Tibial nerve (tissue), 4 donors: ENCODE data around the gene ZBTB7C. TPM values are rescaled to one million over a fixed set of nuclear protein-coding genes. Genes with fewer than 3 reads are reported as not detected.

ENCODE experiments used
- DNase-seq, 2 donors: peaks; one replicate each; pipeline ENCODE4 v3.0.0-alpha.2; 2019; ENCODE audit warnings: low spot score in 2 of 2
- H3K27ac ChIP-seq, 4 donors: fragments of 200-600 bp; sonication (generic) in 3 of 4; one replicate each; pipeline ENCODE4 v1.5.1; 2017 to 2019; ENCODE audit warnings: mild to moderate bottlenecking in 1 of 4
- H3K27me3 ChIP-seq, 2 donors: fragments of 200-600 bp; sonication (generic) in 1 of 2; one replicate each; pipeline versions ENCODE4 v1.5.1 to v1.6.0; 2017 to 2019
- H3K36me3 ChIP-seq, 3 donors: fragments of 200-600 bp; sonication (generic); one replicate each; pipeline ENCODE4 v1.5.1; 2018 to 2019
- H3K4me1 ChIP-seq, 4 donors: fragments of 200-600 bp; sonication (generic) in 3 of 4; one replicate each; pipeline ENCODE4 v1.5.1; 2017 to 2019
- H3K4me3 ChIP-seq, 4 donors: fragments of 200-600 bp; sonication (generic) in 3 of 4; one replicate each; pipeline ENCODE4 v1.5.1; 2017 to 2019; ENCODE audit warnings: mild to moderate bottlenecking in 1 of 4, moderate library complexity in 1 of 4
- H3K9me3 ChIP-seq, 4 donors: fragments of 200-600 bp; sonication (generic) in 3 of 4; one replicate each; pipeline ENCODE4 v1.5.1; 2017 to 2019
- CTCF ChIP-seq, 5 experiments: fragments of 200-600 bp in 3 of 5; fragments of 450-650 bp in 2 of 5; sonication (generic) in 3 of 5; IDR thresholded peaks; one replicate each; pipeline ENCODE4 v1.5.1; 2016 to 2019; ENCODE audit warnings: antibody characterized with exemption in 5 of 5, mild to moderate bottlenecking in 3 of 5, moderate library complexity in 2 of 5
- EP300 ChIP-seq, 2 donors: sonication (generic); formaldehyde crosslinking; IDR thresholded peaks; one replicate each; pipeline ENCODE4 v1.6.1; 2017; ENCODE audit warnings: antibody characterized with exemption in 2 of 2, mild to moderate bottlenecking in 1 of 2
- POLR2A ChIP-seq, 2 donors: fragments of 450-650 bp; IDR thresholded peaks; one replicate each; pipeline ENCODE4 v1.6.1; 2017; ENCODE audit warnings: antibody characterized with exemption in 2 of 2, mild to moderate bottlenecking in 2 of 2, moderate library complexity in 2 of 2
- WGBS, 2 donors: methylation state at CpG; one replicate each; pipeline ENCODE4 v1.1.5; 2018; 5-methylcytosine and 5-hydroxymethylcytosine counted together
- total RNA-seq, 4 donors: library from RNA; depleted of rRNA; stranded (reverse); fragments of >200 nt; gene quantifications; one replicate each; pipeline ENCODE4 v1.1.0, GENCODE V29; 2016

ZBTB7C gene
- total RNA-seq, 4 donors from 2014 or later: 24.6 to 95.0 (median 75.3) TPM

GRCh38 chr18:48181087-48181823 is 227.9 kb downstream of the ZBTB7C start:
- no peak for DNase-seq
- Histone ChIP-seq H3K27ac (no peak overlapping the region), H3K36me3 (no peaks in the 10 kb centered on the region), H3K9me3 (no peaks in the 10 kb centered on the region), H3K4me3 (no peak overlapping the region), H3K4me1 (peaks cover 0 to 19% (median 2%) of the 10 kb centered on the region in 4 donors), H3K27me3 (no peaks in the 10 kb centered on the region)
- TF ChIP-seq EP300 (IDR thresholded peaks at IDR 0.05) (no peak), POLR2A (IDR thresholded peaks at IDR 0.05) (no peak), CTCF (IDR thresholded peaks at IDR 0.05) (no peak)
- 80 to 87% methylated on average over 3 of the region's 3 CpGs for WGBS, 2 donors

GRCh38 chr18:48179666-48180065 is 229.5 kb downstream of the ZBTB7C start:
- Histone ChIP-seq H3K36me3 (no peaks in the 10 kb centered on the region), H3K4me1 (peaks cover 0 to 4% (median 0%) of the 10 kb centered on the region in 4 donors), H3K27me3 (no peaks in the 10 kb centered on the region), H3K4me3 (no peak overlapping the region), H3K9me3 (no peaks in the 10 kb centered on the region), H3K27ac (no peak overlapping the region)
- WGBS, 2 donors: 74 to 84% methylated on average over 2 of the region's 2 CpGs
- no peak for DNase-seq
- TF ChIP-seq CTCF (IDR thresholded peaks at IDR 0.05) (no peak), POLR2A (IDR thresholded peaks at IDR 0.05) (no peak), EP300 (IDR thresholded peaks at IDR 0.05) (no peak)

GRCh38 chr18:48179001-48179400 is 230.2 kb downstream of the ZBTB7C start:
- TF ChIP-seq CTCF (IDR thresholded peaks at IDR 0.05) (no peak), POLR2A (IDR thresholded peaks at IDR 0.05) (no peak), EP300 (IDR thresholded peaks at IDR 0.05) (no peak)
- 65 to 83% methylated on average over 3 of the region's 3 CpGs for WGBS, 2 donors

GRCh38 chr18:48176909-48177308 is 232.3 kb downstream of the ZBTB7C start:
- DNase-seq: no peak
- no peaks in the 10 kb centered on the region for H3K27me3 ChIP-seq
- no peak for TF ChIP-seq POLR2A (IDR thresholded peaks at IDR 0.05)
- TF ChIP-seq CTCF (IDR thresholded peaks at IDR 0.05): no peak
- TF ChIP-seq EP300 (IDR thresholded peaks at IDR 0.05): no peak

More at GRCh38 chr18:48179001-48179400, 230.2 kb downstream of the ZBTB7C start:
- H3K36me3 ChIP-seq: no peaks in the 10 kb centered on the region
- no peak overlapping the region for H3K27ac ChIP-seq
- H3K27me3 ChIP-seq: no peaks in the 10 kb centered on the region
- H3K9me3 ChIP-seq: no peaks in the 10 kb centered on the region
- H3K4me1 ChIP-seq: no peaks in the 10 kb centered on the region
- no peak overlapping the region for H3K4me3 ChIP-seq
- DNase-seq: no peak

GRCh38 chr18:48173557-48173956 is 235.6 kb downstream of the ZBTB7C start:
- Histone ChIP-seq H3K27ac (no peak overlapping the region), H3K27me3 (no peaks in the 10 kb centered on the region), H3K36me3 (no peaks in the 10 kb centered on the region), H3K4me3 (no peak overlapping the region), H3K9me3 (no peaks in the 10 kb centered on the region), H3K4me1 (peaks cover 0 to 21% (median 0%) of the 10 kb centered on the region in 4 donors)
- no peak for DNase-seq
- TF ChIP-seq POLR2A (IDR thresholded peaks at IDR 0.05) (no peak), CTCF (IDR thresholded peaks at IDR 0.05) (no peak), EP300 (IDR thresholded peaks at IDR 0.05) (no peak)
- 87 to 91% methylated on average over 2 of the region's 2 CpGs for WGBS, 2 donors

More at GRCh38 chr18:48176909-48177308, 232.3 kb downstream of the ZBTB7C start:
- no peak overlapping the region for H3K27ac ChIP-seq
- no peak overlapping the region for H3K4me3 ChIP-seq
- H3K9me3 ChIP-seq: no peaks in the 10 kb centered on the region
- no peaks in the 10 kb centered on the region for H3K4me1 ChIP-seq
- no peaks in the 10 kb centered on the region for H3K36me3 ChIP-seq
- WGBS, 2 donors: 87 to 88% methylated on average over 4 of the region's 4 CpGs
